Skeletal muscle satellite cell (primary cell): Measurements from ENCODE around the gene POLR3A.
A peak's percentile ranks its signal among the peaks of the same experiment; 100 is the strongest.

Experiments used
- H3K27me3 ChIP-seq: 2 replicates; pipeline ENCODE4 v1.7.0; 2013; ENCODE audit warnings: low read length; ENCODE audit not compliant: control insufficient read depth, insufficient read depth
- H3K36me3 ChIP-seq: 2 replicates; pipeline ENCODE4 v1.7.0; 2013; ENCODE audit warnings: mild to moderate bottlenecking, control low read depth, low read length; ENCODE audit not compliant: insufficient read depth
- H3K4me1 ChIP-seq: 2 replicates; pipeline ENCODE4 v1.7.0; 2013; ENCODE audit warnings: low read length; ENCODE audit not compliant: control insufficient read depth, insufficient read depth
- H3K4me2 ChIP-seq: 2 replicates; pipeline ENCODE4 v1.7.0; 2013; ENCODE audit warnings: mild to moderate bottlenecking, low read length
- H3K4me3 ChIP-seq: 2 replicates; pipeline ENCODE4 v1.7.0; 2013; ENCODE audit warnings: low read length
- H3K9ac ChIP-seq: 2 replicates; pipeline ENCODE4 v1.7.0; 2013; ENCODE audit warnings: mild to moderate bottlenecking, low read depth, low read length, moderate library complexity
- H3K9me3 ChIP-seq: replicated peaks from 2 replicates; pipeline ENCODE4 v1.7.0; 2013; ENCODE audit warnings: mild to moderate bottlenecking, control low read depth, low read length

Gene POLR3A

DNA sequence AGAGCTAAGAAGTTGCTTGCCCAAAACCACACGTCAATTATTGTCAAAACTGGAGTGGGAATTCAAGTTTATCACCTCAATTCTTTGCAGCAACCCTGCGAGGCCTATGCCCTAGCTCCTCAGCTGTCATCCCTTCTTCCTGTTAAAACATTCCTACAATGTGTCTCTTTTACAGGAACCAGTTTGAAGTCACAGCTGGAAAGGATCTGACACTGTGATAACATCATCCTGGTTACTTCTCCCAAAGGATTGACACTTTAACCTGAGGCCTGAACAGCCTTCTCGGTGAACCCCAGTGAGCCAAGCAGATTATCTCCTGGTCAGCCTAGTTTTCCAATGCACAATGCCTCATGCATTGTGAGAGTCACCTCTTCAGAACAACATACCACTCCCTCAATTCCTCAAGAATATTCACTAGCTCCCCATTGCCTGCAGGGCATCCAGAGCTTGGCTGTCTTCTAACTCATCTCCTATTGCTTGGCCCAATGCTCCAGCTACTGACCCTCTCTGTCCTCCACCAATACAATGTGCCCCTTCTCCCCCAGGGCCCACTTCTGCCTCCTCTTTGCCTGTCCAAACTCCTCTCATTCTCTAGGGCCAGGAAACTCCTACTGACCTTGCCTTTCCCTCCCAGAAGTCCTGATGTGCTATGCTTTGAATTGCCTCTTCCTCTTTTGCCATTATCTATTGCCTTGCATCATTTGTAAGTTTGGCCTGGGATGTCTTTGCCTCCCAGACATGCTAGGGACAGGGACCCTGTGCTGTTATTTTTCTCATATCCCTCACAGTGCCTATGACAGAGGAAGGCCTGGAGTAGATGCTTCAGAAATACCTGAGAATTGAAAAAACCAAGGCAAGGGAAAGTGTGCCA is 92.4 kb downstream of the POLR3A start:
- Histone ChIP-seq H3K4me3 (no peak overlapping the region), H3K9me3 (no peaks in the 10 kb centered on the region), H3K27me3 (no peaks in the 10 kb centered on the region), H3K4me1 (peaks cover 11% of the 10 kb centered on the region), H3K9ac (no peak overlapping the region), H3K36me3 (no peaks in the 10 kb centered on the region), H3K4me2 (no peak overlapping the region)

DNA sequence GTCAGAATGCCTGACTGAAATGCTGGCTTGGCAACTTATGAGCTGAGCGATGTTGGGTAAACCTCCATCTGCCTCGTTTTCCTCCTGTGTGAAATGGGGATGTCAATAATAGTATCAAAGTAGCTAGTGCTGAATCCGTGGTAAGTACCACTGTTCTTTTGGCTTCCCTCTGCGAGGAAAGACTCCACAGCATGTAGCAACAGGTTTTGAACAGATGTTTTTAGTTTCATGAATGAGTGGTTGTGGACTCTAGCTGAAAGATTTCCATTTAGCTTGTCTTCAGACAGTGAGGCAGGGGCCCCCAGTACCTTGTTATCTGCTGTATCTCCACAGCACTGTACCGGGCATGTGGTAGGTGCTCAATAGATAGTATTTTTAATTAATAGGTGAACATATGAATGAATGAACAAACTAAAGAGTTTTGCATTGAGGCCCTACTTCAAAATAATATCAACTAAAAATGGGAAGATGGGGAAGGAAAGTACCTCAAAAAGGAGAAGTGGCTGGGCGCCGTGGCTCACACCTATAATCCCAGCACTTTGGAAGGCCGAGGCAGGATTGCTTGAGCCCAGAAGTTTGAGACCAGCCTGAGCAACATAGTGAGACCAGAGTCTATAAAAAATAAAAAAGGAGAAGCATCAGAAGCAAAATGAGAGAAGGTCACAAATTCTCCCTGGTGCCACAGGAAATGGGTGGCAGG is 97.1 kb downstream of the POLR3A start:
- Histone ChIP-seq H3K36me3 (no peaks in the 10 kb centered on the region), H3K4me2 (no peak overlapping the region), H3K4me1 (peaks cover 4% of the 10 kb centered on the region), H3K27me3 (peaks cover 13% of the 10 kb centered on the region), H3K4me3 (no peak overlapping the region), H3K9ac (no peak overlapping the region), H3K9me3 (no peaks in the 10 kb centered on the region)

GRCh38 chr10:77927402-77928246 is 101.7 kb downstream of the POLR3A start:
- peak overlapping the region; percentile 82 for H3K4me2 ChIP-seq
- no peaks in the 10 kb centered on the region for H3K9me3 ChIP-seq
- peak overlapping the region; percentile 82 for H3K4me3 ChIP-seq
- peaks cover 4% of the 10 kb centered on the region for H3K36me3 ChIP-seq
- peaks cover 18% of the 10 kb centered on the region for H3K4me1 ChIP-seq
- H3K9ac ChIP-seq = peak overlapping the region; percentile 88
- H3K27me3 ChIP-seq = peaks cover 13% of the 10 kb centered on the region

DNA sequence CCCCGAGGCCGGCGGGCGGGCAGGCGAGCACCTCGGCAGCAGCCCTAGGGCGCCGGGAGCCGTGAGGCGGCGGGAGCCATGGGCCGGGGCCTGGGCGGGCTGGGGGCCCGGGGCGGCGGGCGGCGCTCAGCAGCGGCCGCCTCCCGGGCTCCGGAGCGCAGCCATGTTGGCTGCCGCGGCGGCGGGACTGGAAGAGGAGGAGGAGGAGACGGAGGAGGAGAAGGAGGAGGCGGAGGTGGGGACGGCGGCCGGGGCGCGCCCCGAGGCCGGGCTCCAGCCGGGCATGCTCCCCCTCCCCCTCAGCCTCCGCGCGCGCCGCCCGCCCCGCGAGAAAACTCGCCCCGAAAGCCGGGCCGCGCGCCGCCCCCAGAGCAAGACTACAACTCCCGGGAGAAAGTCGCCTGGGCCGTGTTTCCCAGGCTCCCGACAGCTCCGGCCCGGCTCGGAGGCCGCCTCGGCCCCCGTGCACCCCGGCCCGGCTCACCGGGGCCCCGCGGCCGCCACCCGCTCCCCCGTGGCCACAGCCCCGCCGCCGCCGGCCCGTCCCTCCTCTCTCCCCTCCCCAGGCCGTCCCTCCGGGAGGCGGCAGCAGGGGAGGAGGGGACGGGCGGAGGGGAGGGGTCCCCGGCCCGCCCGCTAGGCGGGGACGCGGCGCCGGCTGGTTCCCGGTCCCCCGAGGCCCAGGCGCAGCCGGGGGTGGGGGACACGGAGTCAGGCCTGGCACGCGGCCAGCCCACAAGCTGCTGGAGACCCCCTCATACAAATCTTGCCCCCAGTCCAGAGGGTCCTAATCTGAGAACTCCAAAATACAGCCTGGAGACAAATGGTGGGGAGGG is 102.5 kb downstream of the POLR3A start, which contains the start of gene DLG5:
Gene DLG5, minus strand, starts transcription at position 190 of the 836 bp plus-strand sequence. CDS start 235 bp downstream, outside the sequence.
- Histone ChIP-seq H3K4me2 (peak within 1 kb of the TSS; percentile 82), H3K36me3 (peaks cover 4% of the 10 kb centered on the region), H3K9ac (peak within 1 kb of the TSS; percentile 88), H3K9me3 (no peaks in the 10 kb centered on the region), H3K4me1 (peaks cover 18% of the 10 kb centered on the region), H3K27me3 (peaks cover 13% of the 10 kb centered on the region), H3K4me3 (peak within 1 kb of the TSS; percentile 82)

GRCh38 chr10:77925795-77926565 is 103.3 kb downstream of the POLR3A start:
- Histone ChIP-seq H3K9ac (peak overlapping the region; percentile 88), H3K27me3 (peaks cover 13% of the 10 kb centered on the region)

GRCh38 chr10:77925410-77925794 is 103.9 kb downstream of the POLR3A start:
- peak overlapping the region; percentile 82 for H3K4me3 ChIP-seq
- peaks cover 13% of the 10 kb centered on the region for H3K27me3 ChIP-seq

More at GRCh38 chr10:77925795-77926565, 103.3 kb downstream of the POLR3A start:
- H3K4me1 ChIP-seq = peaks cover 18% of the 10 kb centered on the region
- H3K4me2 ChIP-seq = peak overlapping the region; percentile 82
- no peaks in the 10 kb centered on the region for H3K9me3 ChIP-seq
- peaks cover 4% of the 10 kb centered on the region for H3K36me3 ChIP-seq
- peak overlapping the region; percentile 82 for H3K4me3 ChIP-seq

DNA sequence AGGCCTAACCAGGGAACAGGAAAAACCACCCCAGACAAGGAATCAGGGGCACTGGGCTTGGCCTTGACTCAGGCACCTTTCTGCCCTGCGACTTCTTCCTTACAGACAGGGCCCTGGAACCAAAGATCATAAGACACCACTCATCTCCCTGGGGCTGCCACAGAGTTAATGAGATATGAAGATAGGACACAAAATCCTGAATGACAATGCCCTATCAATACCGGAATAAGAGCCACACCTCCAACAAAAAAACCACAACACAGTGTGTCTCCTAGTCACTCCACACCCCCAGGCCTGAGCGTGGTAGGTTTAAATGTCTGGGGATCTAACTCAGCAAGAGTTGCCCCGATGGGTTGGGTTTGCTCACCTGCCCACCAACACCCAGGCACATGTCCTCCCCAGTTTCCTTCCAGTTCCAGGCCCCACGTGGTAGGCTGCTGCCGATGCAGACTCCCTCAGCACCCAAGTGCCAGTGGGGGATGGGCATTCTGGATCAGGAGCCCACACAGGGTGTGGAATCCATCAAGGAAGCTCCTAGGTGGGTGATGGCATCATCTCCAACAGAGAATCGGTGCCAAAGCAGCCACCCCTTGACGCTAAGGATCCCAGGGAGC is 106.6 kb downstream of the POLR3A start:
- Histone ChIP-seq H3K9ac (no peak overlapping the region), H3K4me3 (no peak overlapping the region)

More at GRCh38 chr10:77925410-77925794, 103.9 kb downstream of the POLR3A start:
- Histone ChIP-seq H3K36me3 (peaks cover 4% of the 10 kb centered on the region), H3K4me1 (peaks cover 21% of the 10 kb centered on the region), H3K4me2 (peak overlapping the region; percentile 82), H3K9me3 (no peaks in the 10 kb centered on the region), H3K9ac (peak overlapping the region; percentile 88)

GRCh38 chr10:77922055-77922454 is 107.3 kb downstream of the POLR3A start:
- Histone ChIP-seq H3K9me3 (no peaks in the 10 kb centered on the region), H3K9ac (no peak overlapping the region), H3K4me1 (peaks cover 29% of the 10 kb centered on the region), H3K4me2 (no peak overlapping the region), H3K4me3 (no peak overlapping the region), H3K27me3 (no peaks in the 10 kb centered on the region), H3K36me3 (peaks cover 4% of the 10 kb centered on the region)

More for the DNA sequence above, 106.6 kb downstream of the POLR3A start:
- Histone ChIP-seq H3K4me2 (no peak overlapping the region), H3K9me3 (no peaks in the 10 kb centered on the region), H3K27me3 (peaks cover 3% of the 10 kb centered on the region), H3K4me1 (peaks cover 33% of the 10 kb centered on the region), H3K36me3 (peaks cover 4% of the 10 kb centered on the region)

- H3K4me3 ChIP-seq = no peak overlapping the region
- H3K4me2 ChIP-seq = no peak overlapping the region
- H3K36me3 ChIP-seq = peaks cover 4% of the 10 kb centered on the region
- H3K9me3 ChIP-seq = no peaks in the 10 kb centered on the region
- no peak overlapping the region for H3K9ac ChIP-seq
- peaks cover 28% of the 10 kb centered on the region for H3K4me1 ChIP-seq
- no peaks in the 10 kb centered on the region for H3K27me3 ChIP-seq
Observed at GRCh38 chr10:77921395-77921794, 107.9 kb downstream of the POLR3A start.
